ENCODE results near the gene MKS1.

GRCh38 chr17:58227733-58228132, 8.7 kb upstream of the MKS1 start:
- TF ChIP-seq ZNF223 (tag by site-specific recombination; IDR thresholded peaks at IDR 0.05) (no peak), SP2 (tag by site-specific recombination; IDR thresholded peaks at IDR 0.05) (no peak), ZNF10 (tag by site-specific recombination; IDR thresholded peaks at IDR 0.05) (no peak), CTCF (tag by site-specific recombination; IDR thresholded peaks at IDR 0.05) (no peak), BCL11A (tag by site-specific recombination; IDR thresholded peaks at IDR 0.05; ENCODE audit: low read depth) (no peak), ZNF561 (tag by site-specific recombination; IDR thresholded peaks at IDR 0.05; ENCODE audit: borderline replicate concordance) (no peak), ZNF623 (tag by site-specific recombination; IDR thresholded peaks at IDR 0.05) (no peak), ZNF274 (IDR thresholded peaks at IDR 0.05; ENCODE audit: low read length) (no peak), ZNF274 (tag by site-specific recombination; IDR thresholded peaks at IDR 0.05; ENCODE audit: borderline replicate concordance) (no peak), ZNF610 (tag by site-specific recombination; IDR thresholded peaks at IDR 0.05; ENCODE audit: borderline replicate concordance) (no peak), ZBTB8A (tag by site-specific recombination; IDR thresholded peaks at IDR 0.05) (no peak)

All from HEK293 (cell line).